CD4-positive, alpha-beta T cell treated with Interleukin-2 at 100 ng/mL for 4 hours (primary cell): ENCODE results near the gene PIK3R1.
A peak's percentile ranks its signal among the peaks of the same experiment; 100 is the strongest.

Source experiments
- DNase-seq: peaks from one replicate; pipeline ENCODE4 v3.0.0-alpha.2; 2020; ENCODE audit warnings: low spot score

Gene PIK3R1

DNA sequence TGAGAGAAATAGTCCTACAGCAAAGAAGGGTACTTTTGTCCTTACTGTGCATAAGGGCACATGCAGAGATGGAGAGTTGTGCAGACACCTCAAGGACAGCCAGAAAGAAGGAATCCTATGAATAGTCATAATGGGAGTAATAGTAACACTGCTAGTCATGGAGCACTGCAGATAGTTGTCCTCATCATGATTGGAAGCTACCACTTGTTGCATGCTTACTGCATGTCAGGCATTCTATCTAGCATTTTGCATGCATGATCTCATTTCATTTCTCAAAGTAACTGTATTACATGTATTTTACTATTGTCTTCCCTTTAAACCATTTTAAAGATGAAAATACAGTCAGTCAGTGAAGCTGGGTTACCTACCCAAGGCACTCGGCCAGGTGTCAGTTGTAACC is 81.3 kb downstream of the PIK3R1 start:
- no peak for DNase-seq

DNA sequence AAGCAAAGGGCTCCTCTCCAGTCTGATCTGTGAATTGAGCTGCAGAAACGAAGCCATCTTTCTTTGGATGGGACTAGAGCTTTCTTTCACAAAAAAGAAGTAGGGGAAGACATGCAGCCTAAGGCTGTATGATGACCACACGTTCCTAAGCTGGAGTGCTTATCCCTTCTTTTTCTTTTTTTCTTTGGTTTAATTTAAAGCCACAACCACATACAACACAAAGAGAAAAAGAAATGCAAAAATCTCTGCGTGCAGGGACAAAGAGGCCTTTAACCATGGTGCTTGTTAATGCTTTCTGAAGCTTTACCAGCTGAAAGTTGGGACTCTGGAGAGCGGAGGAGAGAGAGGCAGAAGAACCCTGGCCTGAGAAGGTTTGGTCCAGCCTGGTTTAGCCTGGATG is 82.1 kb downstream of the PIK3R1 start:
- no peak for DNase-seq

DNA sequence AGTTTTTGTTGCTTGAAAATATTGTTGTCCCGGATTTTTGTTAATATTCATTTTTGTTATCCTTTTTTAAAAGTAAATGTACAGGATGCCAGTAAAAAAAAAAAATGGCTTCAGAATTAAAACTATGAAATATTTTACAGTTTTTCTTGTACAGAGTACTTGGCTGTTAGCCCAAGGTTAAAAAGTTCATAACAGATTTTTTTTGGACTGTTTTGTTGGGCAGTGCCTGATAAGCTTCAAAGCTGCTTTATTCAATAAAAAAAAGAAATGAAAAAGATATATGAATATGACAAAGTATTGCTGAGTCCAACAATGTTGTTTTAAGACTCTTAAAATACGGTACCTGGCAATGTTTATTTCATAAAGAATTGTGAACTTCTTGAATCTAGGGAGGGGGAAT is 82.9 kb downstream of the PIK3R1 start:
- no peak for DNase-seq

DNA sequence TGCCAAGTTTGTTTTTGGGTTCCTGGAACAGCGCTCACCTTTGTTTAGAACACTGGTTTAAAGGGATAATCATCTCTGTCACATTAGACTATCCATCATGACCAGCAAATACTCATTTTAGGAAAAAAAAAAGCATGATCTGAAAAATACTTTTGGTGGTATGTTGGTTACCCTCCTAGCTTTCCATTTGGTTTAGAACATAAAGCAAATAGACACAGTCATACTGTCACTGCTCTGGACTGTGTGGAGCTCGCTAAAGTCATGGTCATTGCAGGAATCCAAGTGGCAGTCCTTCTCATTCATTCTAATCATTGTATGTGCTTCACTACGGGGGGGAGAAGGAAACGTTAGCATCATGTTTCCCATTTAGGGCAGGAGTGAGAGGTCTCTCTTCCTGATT is 83.5 kb downstream of the PIK3R1 start:
- no peak for DNase-seq

DNA sequence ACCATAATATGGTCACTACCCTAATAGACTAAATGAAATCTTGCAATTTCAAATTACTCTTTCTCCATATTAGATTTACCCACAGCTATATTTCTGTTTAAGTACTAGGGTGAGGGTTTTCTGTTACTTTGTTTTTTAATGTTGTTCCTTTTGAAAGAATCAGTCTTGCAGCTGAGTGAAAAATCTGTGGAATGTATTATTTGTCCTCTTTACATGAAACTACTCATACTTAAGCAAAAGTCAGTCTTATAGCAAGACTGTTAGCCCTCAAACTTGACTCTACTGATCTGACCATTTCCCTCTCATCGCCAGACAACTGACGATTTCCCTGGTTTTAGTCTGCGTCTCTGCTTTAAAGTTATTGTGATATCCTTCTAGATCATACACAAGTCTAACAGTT is 84.0 kb downstream of the PIK3R1 start:
- no peak for DNase-seq

DNA sequence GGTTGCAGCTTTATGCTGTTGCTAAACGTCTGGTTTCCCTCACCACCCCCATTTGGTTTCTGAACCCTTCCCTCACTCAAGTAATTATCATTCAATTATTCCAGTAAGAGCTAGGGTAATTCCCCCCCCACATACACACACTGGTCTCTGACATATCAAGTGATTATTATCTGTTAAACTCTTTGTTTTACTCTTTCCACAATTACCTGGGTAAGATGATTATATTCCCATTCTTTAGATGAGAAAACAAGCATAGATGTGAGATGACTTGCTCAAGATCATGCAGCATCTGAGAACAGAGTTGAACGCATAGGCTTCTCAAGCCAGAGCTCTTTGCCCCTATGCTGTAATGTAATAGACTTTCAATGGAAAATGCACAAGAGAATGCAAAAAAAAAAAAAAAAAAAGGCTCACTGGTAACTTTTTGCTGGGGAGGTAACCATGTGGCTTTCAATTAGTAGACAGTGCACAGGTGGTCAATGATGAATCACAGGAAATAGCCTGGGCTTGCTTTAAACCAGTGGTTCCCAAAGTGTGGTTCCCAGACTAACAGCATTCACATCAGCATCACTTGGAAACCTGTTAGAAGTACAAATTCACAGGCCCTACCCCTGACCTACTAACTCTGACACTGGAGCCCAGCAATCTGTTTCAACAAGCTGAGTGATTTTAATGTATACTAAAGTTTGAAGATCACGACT is 87.6 kb downstream of the PIK3R1 start:
- no peak for DNase-seq

DNA sequence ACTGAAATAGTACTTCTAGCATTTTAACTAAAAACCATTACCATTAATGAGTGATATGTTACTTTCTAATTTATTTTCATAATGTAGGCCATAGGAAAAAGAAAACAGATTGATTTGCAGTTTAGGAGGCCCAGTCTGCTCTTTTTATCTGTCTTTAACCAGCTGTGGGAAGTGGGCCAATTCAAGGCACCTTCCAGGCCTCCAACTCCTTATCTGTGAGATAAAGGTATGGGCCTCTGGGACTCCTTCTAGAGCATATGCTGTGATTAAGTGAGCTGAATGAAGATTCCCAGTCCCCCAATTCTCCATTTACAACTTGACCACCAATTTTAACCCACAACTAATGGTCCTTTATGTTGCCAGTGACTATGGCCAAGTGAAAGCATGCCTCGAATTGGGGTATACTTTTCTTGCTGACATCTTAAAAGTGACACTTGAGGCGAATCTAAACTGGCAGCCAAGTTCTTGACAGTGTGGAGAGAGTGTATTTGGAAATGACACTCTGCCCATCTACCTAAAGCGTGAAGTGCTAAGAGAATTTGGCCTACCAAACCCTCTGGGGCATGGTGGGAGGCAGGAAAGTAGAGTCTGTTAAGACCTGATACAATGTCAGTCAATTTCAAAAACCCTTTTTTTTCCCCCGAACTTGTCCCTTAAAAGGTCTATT is 88.3 kb downstream of the PIK3R1 start:
- DNase-seq: no peak

DNA sequence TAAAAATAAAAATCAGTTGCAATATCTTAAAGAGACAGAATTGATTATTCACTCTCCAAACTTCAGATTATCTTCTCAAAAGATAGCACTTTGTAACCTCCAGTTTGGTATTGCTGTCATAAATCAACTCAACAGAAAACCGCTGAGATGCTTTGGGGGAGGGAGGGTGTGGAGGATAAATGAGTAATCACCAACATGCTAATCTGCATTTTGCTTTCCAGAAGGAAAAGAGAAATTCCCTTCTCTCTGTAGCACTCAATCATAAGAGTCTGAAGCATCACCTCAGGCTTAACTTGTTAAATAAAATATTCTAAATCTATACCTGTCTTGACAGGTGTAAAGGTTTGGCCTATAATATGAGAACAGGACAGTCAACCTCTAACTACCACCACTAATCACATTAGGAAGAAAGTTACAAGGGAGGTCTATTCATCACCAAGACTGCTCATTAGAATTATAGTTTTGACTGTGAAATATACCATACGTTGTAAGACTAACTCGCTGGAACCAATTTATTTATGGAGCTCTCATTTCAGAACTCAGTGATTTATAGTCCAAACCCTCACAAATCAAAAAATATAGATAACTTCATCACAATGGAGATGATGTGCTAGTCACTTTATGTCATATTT is 89.0 kb downstream of the PIK3R1 start:
- no peak for DNase-seq

DNA sequence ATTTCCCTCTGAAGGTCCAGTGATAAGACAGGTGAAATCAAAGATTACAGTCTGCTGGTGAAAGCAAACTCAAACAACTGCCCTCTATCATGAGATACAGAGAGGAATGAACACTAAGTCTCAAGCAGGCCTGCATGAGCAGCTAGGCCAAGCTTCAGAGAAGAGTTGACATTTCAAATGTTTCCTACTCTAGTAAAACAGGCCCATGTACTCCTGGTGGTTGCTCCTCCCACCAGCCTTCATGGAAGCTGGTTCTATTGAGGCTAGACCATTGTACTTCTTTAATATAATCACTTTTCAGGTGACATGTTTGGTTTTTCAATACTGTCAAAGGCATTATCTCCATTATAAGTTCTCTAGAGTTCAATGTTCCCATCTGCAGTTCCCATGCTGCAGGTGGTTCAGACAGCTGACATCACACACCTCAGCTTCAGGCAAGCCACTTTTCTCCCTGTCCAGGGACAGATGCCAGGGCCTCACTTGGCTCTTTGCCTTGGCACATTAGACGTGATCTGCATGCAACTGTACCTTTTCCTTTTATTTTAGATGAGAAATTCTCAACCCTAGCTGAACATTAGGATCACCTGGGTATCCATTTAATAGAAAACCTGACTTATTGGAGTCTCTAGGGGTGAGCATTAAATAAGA is 89.8 kb downstream of the PIK3R1 start:
- no peak for DNase-seq

DNA sequence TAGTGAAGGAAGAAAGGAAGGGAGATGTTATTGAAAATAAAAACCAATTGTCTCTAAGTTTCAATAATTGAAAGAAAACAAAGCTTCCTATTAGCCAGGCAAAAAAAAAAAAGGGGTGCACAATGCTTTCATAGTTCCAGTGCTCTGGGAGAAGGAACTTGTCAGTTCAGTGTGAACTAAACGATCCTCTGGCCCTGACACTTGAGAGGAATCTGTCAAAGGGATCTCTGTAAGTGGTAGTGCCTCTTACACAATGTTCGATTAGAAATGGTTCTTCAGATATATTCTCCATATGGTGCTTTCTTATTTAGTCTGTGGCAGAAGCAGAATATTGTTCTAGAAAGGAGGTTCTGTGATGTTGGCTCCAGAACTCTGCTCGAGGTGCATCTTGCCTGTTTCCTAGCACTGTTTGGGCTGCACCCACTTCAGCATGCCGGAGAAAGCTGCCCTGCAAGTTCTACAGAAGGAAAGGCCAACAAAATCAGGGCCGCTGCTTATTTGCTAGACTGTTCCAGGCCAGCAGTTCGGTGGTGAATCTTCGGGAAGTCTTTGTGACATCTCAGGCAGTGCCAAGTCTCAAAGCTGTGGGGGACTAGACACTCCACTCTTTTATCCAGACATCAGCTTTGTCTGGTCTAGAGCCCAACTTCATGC is 90.9 kb downstream of the PIK3R1 start:
- DNase-seq: no peak

DNA sequence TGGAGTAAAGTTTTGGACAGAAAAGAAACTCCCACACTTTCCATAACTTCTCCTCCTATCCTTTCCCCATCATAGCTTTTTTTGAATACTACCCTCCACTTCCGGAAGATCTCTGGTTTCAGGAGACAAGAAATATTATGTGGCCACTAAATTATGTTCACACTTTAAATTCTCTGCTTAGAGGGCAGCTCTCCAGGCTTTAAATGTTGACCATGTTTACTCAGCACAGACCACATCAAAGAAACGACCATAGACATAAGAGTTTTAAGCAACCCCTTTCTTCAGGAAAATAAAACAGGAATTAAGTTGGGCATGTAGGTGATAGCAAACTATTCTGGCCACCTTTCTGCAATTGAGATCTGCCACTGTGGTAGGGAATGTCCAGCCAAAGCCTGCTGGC is 97.8 kb downstream of the PIK3R1 start:
- no peak for DNase-seq

DNA sequence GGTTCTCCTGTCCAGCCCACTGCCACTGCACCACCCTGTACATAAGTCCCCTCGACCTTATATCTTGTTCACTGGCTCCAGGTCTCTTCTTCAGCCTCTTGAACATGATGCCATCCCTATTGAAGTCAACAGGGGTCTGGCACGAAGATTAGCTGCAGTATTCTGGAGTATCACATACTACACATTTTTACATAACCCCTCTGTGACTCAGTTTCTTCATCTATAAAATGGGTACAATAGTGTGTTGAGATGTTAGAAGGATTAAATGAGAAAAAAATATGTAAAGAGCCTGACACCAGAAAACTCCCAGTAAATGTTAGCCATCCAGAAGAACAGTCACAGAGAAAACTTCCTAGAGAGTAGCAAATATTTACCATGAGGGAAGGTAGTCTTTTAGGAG is 98.9 kb downstream of the PIK3R1 start:
- no peak for DNase-seq

DNA sequence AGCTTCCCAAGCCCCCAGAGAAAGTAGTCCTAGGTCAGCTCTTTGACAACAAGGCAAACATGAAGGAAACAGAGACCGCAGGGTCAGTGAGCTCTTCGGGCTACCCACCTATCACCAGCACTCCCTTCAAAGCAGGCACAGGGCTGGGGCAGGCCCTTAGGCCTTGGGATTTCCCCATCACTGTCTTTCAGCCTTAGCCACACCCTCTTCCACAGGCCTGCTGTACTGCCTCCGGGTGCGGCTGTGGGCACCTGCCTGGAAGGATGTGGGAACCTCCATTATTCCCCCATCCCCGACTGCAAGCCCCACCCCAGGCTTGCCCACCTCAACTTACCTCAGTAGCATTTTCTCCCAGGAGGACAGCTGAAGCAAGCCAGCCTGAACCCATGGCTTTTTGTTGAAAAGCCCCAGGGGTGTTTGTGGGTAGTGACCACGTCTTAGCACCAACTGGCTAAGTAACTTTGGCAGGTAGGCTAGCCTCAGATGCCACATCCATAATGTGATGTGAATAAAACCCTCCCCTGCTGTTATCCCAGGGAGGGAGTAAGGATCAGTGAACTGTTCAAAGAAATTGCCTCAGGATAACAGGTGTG is 100.2 kb downstream of the PIK3R1 start:
- peak; percentile 25 for DNase-seq

DNA sequence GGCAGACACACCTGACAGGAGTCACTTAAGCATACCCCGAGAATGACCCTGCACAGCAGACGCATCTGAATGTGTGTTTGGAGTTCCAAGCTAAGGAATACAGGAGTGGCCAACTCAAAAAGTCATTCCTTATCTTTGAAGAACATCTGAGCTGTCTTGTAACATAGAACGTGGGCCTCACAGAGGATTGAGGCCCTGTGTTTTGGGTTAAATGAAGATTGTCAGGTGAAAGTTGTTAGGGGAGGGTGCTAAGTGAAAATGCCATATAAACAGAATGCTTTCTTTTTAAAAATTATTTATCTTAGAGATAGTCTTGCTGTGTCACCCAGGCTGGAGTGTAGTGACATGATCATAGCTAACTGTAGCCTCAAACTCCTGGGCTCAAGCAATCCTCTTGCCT is 100.9 kb downstream of the PIK3R1 start:
- DNase-seq: no peak

DNA sequence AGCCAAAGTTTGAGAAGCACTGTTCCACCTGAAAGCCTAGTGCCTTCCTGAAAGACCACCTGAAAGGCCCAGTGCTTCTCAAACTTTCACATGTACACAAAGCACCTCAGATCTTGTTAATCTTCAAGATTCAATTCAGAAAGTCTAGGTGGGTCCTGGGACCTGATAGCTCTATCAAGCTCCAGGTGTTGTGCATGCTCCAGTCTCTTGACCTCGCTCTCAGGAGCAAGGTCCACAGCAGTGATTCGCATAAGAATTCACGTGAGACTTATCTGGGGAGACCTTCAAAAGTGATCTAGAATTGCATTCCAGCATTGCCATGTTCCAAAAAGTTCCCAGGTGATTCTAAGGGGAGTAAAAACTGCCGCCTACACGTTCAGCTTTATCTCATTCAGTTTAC is 102.1 kb downstream of the PIK3R1 start:
- DNase-seq: no peak

DNA sequence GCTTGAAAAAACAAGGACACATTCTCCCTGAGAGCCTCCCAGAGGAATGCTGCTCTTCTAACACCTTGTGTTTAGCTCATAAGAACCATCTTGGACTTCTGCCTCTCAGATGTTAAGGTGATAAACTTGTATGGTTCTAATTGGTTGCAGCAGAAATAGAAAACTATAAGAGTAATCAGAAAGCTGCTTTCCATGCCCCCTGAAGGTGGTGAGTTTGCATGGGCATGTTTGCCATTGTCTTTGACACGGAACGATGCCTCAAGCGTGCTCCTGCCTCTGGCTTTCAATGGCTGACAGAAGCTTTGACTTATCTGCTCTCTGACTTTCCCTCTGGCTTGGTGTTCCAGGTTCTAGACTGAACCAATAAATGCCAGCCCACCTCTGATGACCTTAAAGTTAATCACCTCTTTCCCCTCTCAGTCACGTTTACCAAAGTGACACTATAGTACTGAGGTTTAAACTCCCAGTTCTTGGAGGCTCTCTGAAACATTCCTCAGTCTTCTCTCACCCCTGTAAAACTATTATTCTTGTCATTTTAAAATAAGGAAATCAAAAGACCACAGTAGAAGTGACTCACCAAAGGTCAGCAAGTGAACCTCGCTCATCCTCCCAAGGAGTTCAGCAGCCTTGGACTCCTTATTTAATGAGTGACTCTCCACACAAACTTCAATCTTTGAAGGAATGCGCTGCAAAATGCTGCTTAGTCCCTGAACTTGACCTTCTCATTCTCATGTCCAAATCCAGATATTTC is 103.6 kb downstream of the PIK3R1 start:
- DNase-seq: no peak

DNA sequence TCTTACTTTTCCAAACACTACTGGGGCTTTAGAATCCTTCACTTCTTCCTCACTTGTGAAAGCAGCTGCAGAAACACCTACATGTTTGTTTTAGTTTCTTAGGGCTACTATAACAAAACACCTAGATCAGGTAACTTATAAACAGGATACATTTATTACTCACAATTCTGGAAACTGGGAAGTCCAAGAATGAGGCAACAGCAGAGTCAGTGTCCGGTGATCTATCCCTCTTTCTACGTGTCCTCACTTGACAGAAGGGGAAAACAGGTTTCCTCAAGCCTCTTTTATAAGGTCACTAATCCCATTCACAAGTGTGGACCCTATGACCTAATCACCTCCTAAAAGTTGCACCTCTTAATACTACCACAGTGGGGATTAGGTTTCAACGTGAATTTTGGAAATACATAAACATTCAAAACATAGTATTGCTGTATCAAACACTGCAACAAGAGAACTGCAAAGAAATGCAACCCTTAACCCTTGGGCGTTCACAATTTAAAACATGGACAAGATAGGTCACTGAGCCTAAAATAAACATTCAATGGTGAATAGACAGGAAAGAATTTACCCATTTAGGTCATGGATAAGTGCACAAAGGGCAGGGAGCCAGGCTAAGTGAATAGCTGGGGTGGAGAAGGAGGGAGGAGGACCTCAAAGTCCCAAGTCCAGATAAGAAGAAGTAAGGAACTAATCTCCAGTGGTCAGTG is 104.3 kb downstream of the PIK3R1 start:
- DNase-seq: no peak

DNA sequence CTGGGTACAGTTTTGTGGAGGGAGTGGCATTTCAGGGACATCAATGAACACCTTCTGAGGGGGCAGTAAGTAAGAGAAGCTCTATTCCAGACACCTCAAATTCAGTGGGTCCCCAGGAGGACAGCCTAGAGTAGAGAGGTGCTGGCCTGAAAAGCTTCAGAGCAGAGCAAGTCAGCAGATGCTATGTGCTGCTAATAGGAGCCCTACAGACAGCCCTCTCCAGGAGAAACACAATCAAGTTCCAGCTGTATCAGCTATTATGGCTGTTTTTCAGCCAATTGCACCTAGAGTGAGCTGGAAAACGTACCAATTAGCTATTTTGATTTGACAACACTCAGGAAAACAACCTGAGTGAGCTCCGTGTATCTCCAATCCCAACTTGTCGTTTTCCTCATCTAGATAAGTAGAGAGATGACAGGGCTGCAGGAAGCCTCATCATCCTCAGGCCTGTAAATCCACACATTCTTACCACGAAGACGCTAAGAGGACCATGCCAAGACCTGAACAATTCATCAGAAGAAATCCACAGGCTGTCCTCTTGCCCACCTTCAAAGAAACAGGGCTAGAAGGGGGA is 104.9 kb downstream of the PIK3R1 start:
- no peak for DNase-seq

DNA sequence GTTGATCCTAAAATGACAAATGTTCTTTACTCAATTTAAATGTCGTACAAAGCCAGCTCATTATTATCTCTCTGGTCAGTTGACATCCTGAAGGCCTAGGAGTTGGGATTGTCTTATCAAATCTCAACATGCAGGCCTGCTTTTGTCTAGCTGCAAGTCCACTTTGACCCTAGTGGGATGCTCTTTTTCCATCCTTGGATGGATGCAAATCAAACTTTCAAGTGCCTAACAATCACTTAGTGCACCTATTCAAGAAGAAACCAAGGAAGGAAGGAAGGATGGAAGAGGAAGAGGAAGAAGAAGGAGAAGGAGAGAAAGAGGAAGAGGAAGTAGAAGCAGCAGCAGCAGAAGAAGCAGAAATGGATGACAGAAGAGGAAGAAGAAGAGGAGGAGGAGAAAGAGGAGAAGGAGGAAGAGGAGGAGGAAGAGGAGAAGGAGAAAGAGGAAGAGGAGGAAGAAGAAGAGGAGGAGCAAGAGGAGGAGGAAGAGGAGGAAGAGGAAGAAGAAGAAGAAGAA is 109.6 kb downstream of the PIK3R1 start:
- no peak for DNase-seq

DNA sequence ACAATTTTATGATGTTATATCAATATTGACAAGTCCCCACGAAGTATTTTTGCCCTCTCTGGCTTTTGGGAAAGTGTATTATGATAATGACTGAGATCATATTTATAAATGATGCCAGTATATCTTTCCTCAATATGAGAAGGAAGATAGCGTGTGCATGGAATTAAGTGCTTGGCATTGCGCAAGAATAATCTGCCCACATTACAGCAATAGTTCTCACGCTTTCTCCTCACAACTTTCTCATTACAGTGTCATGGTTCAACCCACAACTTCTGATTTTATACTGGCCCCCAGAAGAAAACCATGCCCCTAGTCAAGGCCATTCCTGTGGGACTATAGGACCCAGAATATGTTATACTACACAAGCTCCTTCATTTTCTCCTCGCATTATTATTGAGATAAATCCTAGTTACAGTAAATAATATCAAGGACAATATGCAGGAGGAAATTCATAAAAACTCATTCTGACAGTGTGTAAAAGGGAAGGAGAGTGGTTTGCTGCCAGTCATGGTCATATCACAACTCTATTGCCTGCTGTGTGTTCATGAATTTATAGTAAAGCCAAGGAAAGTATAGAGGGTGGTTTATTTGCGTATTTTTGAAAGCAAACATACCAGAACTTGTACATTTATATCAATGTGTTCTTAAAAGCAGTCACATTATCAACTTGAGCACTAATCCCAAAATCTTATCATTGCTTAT is 114.1 kb downstream of the PIK3R1 start:
- DNase-seq: no peak
